Eye (tissue), 1 donor: Measurements from ENCODE around the gene TAPBPL.
A peak's percentile ranks its signal among the peaks of the same experiment; 100 is the strongest.
"Not testable (repeated sequence)": the region's sequence is repeated elsewhere in the genome, so short reads cannot be mapped to it uniquely, and the experiment has no call there.

Source experiments
- DNase-seq: peaks from one replicate; pipeline ENCODE4 v3.0.0-alpha.2; 2015

Gene TAPBPL

DNA sequence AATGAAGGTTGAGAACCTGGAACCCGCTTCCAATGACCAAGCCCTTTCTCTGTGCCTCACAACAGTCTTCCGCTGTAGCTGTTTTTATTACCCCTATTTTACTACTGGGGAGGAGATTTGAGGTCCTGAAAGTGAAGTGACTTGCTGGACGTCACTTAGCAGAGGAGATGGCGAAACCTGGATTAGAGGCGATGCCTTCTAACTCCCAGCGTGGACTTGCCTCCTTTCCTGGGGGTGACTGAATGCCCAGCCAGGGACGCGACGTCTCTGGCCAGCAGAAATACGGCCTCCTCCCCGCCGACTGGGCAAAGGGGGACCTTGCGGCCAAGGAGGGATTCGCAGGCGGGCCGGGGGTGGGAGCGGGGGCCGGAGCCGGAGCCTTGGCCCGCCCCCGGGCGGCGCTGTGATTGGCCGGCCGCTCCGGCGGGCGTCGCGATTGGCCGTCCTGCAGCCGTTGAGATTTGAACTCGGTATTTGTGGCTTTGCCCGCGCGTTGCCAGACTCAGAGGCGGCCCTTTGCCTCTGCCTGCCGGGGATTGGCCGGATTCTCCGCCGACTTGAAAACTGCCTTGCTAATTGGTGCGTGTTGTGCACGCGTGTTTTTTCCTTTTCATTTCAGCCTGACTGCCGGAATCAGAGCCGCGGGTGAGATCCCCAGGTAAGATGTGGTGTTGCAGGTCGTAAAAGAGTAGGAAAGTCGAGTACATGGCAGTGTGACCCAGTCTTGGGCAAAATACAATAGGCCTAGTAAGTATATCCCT lies 41.8 kb downstream of the TAPBPL start, which contains the start of gene NCAPD2:
Gene NCAPD2 (plus strand): TSS at position 606 of the 761 bp plus-strand sequence. CDS start 997 bp downstream, outside the sequence.
- peak; percentile 97 for DNase-seq

DNA sequence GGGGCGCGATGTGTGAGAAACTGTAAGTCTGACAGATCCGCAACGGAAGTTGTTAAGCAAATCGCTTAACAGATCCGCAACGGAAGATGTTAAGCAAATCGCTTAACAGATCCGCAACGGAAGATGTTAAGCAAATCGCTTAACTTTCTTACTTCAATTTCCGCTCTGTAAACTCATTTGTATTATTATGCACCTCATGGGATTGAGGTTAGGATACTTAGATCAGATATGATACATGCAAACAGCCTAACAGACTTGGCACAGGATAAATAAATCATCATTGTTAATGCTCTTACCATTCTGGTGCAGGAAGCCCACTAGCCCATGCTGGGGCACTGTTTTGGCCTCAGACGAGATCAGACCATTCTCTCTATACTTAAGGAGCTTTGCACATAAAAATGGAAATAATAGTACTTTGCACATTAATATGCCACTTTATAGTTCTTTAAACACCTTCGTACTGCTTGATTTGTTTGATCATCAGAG lies 42.5 kb downstream of the TAPBPL start:
- peak; percentile 38 for DNase-seq

DNA sequence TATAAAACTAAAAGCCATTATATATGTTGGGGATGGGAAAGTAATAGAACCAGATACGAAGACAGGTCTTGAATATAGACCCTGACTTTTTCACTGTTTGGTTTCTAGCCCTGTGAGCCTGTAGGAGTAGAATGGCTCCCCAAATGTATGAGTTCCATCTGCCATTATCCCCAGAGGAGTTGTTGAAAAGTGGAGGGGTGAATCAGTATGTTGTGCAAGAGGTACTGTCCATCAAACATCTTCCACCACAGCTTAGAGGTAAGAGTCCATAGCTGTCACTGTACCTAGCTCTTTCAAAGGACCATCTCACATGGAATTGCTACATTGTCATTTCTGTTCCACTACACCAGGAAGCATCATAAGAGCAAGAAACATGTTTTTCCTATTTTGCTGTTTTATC lies 43.1 kb downstream of the TAPBPL start:
- no peak for DNase-seq

DNA sequence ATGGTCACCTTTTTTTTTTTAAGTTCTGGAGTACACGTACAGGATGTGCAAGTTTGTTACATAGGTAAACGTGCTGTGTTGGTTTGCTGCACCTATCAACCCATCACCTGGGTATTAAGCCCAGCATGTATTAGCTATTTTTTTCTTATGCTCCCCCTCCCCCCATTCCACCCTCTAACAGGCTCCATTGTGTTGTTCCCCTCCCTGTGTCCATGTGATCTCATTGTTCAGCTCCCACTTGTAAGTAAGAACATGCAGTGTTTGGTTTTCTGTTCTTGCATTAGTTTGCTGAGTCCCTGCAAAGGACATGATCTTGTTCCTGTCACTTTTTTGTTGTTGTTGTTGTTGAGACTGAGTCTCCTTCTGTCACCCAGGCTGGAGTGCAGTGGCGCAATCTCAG lies 45.4 kb downstream of the TAPBPL start:
- DNase-seq = not testable (repeated sequence)

DNA sequence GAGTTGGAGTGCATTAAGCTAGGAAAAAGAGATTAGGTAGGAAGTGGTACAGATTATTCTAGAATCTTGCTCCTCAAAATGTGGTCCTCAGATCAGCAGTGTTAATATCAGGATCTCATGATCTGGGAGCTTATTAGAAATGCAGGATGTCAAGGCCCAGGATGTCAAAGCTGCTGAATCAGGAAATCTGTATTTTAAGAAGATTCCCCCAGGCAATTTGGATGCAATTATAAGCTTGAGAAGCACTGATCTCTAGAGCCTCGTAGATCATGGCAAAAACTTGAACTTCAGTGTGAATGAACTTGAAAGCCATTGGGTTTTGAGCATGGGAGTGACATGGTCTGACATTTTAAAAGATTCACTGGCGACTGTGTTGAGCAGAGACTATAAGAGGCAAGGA lies 48.6 kb downstream of the TAPBPL start:
- no peak for DNase-seq

DNA sequence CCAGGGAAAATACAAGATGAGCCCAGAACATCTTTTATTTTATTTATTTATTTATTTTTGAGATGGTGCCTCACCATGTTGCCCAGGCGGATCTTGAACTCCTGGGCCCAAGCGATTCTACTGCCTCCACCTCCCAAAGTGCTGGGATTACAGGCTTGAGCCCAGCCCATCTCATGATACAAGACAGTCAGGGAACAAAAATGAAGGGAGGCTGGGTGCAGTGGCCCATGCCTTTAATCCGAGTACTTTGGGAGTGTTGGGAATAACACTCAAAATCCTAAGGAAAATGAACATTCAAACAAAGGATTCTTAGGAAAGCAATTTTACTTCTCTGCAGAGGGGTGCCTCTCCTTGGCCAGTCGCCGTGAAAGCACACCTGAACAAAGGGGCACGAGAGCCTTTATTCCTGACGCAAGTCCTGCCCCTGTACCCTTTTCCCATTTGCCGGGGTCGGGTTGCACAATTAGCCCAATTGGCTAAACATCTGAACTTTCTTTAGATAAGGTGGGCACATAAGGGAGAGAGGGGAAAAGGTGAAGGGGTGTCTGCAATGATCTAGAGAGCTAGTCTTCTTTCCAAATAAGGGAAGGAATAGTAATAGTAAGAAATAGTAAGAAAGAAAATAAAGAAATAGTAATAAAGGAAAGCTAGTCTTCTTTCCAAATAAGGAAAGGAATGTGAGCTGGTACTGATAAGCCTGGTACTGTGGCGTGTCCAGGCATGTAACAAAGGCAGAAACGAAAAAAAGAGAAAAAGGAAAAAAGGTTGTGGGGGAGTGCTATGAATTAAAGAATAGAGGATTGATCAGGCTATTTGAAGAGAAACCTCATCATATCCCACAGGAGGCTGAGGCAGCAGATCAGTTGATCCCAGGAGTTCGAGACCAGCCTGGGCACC lies 55.5 kb downstream of the TAPBPL start:
- DNase-seq = no peak

DNA sequence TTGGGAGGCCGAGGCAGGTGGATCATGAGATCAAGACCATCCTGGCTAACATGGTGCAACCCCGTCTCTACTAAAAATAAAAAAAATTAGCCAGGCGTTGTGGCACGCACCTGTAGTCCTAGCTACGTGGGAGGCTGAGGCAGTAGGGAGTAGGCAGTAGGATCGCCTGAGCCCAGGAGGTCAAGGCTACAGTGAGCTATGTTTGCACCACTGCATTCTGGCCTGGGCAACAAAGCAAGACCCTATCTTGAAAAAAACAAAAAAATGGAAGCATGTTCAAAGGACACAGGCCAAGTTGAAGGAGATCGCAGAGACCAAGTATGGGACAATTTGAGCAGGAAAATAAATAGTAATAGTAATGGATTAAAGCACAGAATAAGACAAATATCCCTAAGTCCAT lies 56.2 kb downstream of the TAPBPL start:
- no peak for DNase-seq
